T-helper 2 cell (primary cell): ENCODE results near the gene DES.

ENCODE experiments used
- DNase-seq, 5 experiments: peaks; one replicate each; pipeline versions ENCODE4 v3.0.0 to v3.0.0-alpha.2; 2012 to 2022

Gene DES

GRCh38 chr2:219422952-219423534 is 4.9 kb downstream of the DES start:
- DNase-seq: no peak

GRCh38 chr2:219423652-219424377 is 5.6 kb downstream of the DES start:
- no peak for DNase-seq

GRCh38 chr2:219425238-219426067 is 7.3 kb downstream of the DES start:
- DNase-seq: no peak

DNA sequence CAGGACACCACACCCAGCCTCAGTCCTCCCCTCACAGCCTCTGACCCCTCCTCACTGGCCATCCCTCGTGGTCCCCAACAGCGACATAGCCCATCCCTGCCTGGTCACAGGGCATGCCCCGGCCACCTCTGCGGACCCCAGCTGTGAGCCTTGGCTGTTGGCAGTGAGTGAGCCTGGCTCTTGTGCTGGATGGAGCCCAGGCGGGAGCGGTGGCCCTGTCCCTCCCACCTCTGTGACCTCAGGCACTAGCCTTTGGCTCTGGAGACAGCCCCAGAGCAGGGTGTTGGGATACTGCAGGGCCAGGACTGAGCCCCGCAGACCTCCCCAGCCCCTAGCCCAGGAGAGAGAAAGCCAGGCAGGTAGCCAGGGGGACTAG is 7.9 kb downstream of the DES start:
- DNase-seq: no peak

DNA sequence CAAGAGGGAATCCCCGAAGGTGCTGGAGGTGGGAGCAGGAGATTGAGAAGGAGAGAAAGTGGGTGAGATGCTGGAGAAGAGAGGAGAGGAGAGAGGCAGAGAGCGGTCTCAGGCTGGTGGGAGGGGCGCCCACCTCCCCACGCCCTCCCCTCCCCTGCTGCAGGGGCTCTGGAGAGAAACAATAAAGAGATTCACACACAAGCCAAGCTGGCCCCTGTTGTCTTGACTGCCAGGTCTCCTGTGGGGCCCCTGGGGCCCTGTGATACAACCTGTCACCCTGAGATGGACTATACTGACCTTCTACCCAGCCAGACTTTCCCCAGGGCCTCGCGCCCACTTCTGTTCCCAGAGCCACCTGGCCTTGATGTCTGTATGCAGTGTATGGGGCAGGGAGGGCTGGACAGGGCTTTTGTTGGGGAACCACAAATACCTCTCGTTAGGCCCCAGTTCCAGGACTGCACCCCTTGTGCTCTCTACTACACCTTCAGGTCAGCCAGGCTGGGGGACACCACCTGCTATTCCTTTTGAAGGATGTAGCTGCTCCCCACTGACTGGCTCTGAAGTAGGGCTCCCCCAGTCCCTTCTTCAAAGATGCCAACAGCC is 8.5 kb downstream of the DES start:
- DNase-seq: no peak

DNA sequence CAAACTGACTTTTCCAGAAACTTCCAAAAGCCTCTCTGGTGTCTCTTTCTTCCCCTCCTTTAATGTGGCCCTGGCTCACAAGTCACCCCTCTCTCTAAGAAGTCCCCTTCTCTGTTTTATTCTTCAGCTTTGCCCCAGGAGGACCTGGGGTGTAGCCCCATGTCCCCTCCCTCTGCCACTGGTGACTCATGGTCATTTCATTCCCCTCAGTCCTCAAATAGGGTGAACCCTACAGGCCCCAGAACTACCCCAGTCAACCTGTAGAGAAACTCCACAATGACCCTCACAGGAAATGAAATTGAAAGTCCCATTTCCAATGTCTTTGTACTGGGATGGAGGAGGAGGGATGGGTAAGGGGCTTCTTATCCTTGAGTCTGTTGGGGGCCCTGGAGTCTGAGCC is 10.3 kb downstream of the DES start:
- DNase-seq: no peak

- DNase-seq: no peak
Observed at GRCh38 chr2:219429958-219430606, 11.9 kb downstream of the DES start.

GRCh38 chr2:219430633-219431615 is 12.7 kb downstream of the DES start:
- no peak for DNase-seq

- peak in 1 of 5 experiments; percentile 33 for DNase-seq
Observed at GRCh38 chr2:219433666-219434467, 15.7 kb downstream of the DES start.

DNA sequence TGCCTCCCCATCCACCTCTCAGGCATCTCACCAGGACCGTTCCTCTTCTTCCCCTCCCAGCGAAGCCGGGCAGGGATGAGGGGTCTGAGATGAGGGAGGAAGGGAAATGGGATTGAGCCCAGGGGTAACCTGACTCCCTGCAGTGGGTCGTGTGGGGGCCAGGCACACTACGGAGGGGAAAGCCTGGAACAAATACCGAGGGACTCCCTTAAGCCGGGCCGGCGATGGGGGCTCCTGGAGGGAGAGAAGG is 16.2 kb downstream of the DES start:
- no peak for DNase-seq

DNA sequence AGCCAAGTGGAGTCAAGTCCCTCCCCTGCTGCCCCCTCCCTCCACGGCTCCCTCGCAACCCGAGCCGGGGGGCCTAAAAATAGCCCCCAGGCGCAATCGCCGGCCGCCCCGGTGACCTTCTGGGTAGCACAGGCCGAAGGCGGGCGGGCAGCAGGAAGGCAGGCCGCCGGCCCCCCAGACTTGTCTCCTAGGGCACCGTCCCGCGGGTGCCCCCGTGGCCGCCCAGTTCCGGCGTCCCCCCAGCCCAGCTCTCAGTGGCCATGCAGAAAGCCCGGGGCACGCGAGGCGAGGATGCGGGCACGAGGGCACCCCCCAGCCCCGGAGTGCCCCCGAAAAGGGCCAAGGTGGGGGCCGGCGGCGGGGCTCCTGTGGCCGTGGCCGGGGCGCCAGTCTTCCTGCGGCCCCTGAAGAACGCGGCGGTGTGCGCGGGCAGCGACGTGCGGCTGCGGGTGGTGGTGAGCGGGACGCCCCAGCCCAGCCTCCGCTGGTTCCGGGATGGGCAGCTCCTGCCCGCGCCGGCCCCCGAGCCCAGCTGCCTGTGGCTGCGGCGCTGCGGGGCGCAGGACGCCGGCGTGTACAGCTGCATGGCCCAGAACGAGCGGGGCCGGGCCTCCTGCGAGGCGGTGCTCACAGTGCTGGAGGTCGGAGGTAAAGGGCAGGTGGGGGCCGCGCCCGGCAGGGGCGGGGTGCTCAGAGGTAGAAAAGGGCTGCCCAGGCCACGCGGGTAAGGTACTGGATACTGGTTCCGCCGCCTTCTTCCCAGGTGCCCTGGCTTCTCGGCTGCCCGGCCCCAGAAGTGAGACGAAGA is 16.7 kb downstream of the DES start, which contains the start of gene SPEG:
TSS of gene SPEG (plus strand) at position 126 of the 808 bp plus-strand sequence. CDS start at position 261, 135 bp downstream.
- no peak for DNase-seq

GRCh38 chr2:219435701-219436100 is 17.5 kb downstream of the DES start:
- no peak for DNase-seq

- DNase-seq: no peak
Observed at GRCh38 chr2:219436491-219436890, 18.3 kb downstream of the DES start.

GRCh38 chr2:219437141-219437540 is 19.0 kb downstream of the DES start:
- no peak for DNase-seq

DNA sequence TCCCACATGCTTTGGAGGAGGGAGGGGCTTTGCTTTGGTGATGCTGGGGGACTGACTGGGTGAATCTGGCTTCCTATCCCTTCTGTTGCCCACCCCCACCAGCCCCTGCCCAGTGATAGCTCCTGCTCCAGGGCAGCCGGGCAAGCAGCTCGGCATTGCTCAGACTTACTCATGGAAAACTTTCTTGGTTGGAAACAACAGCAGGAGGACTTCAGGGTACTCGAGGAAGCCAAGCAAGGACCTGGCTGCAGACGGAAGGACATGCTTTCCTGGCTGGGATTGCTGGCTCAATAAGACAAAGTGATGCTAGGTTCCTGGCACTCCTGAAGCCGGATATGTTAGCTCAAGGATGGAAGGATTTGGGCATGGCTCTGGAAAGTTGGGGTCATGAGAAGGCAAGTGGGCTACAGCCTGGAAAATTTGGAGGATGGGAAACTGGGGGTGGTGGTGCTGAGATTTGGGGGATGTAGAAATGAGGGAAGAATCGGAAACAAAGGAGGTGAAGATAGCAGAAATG is 19.6 kb downstream of the DES start:
- no peak for DNase-seq

GRCh38 chr2:219438453-219438852 is 20.3 kb downstream of the DES start:
- no peak for DNase-seq

- no peak for DNase-seq
Observed at GRCh38 chr2:219439506-219439905, 21.3 kb downstream of the DES start.

GRCh38 chr2:219440388-219441256 is 22.4 kb downstream of the DES start:
- no peak for DNase-seq
